Activated B cell treated with CpG ODN at 0.5 μM for 24 hours (primary cell): ENCODE measurements around the gene CADPS. TPM values are rescaled to one million over a fixed set of nuclear protein-coding genes. Genes with fewer than 3 reads are reported as not detected.

Experiments used
- ATAC-seq: fragments of 200-7000 bp; cut with Tn5 transposase; one replicate; pipeline ENCODE4 v1.10.0; 2021; ENCODE audit warnings: low read depth, mild to moderate bottlenecking, moderate library complexity
- CTCF ChIA-PET: fragments of 350-600 bp; sonication (Branson Sonifier 250); formaldehyde crosslinking; loops from one replicate; lab custom pipeline; 2021; ENCODE audit warnings: antibody characterized with exemption; lab: Charles Lee
- POLR2A ChIA-PET: fragments of 350-600 bp; sonication (Branson Sonifier 250); formaldehyde crosslinking; loops from one replicate; lab custom pipeline; 2021; ENCODE audit warnings: antibody characterized with exemption; lab: Charles Lee
- DNase-seq: peaks from one replicate; pipeline ENCODE4 v3.0.0; 2022
- H3K27ac Mint-ChIP-seq: one replicate; pipeline ENCODE4 v1.8.0; 2020; ENCODE audit warnings: mixed read lengths
- H3K27me3 Mint-ChIP-seq: one replicate; pipeline ENCODE4 v1.8.0; 2021; ENCODE audit warnings: mixed read lengths
- H3K36me3 Mint-ChIP-seq: one replicate; pipeline ENCODE4 v1.8.0; 2021; ENCODE audit warnings: low read depth, mixed read lengths
- H3K4me1 Mint-ChIP-seq: one replicate; pipeline ENCODE4 v1.8.0; 2021; ENCODE audit warnings: mixed read lengths
- H3K4me3 Mint-ChIP-seq: one replicate; pipeline ENCODE4 v1.8.0; 2020; ENCODE audit warnings: mild to moderate bottlenecking, mixed read lengths
- H3K9me3 Mint-ChIP-seq: one replicate; pipeline ENCODE4 v1.8.0; 2020; ENCODE audit warnings: mixed read lengths
- intact Hi-C: fragments of 100-400 bp; cut with micrococcal nuclease; formaldehyde crosslinking; loops from one replicate; pipeline ENCODE4 v1.15.1; 2024
- total RNA-seq: library from RNA; stranded (reverse); gene quantifications from 2 replicates; pipeline ENCODE4 v1.2.3, GENCODE V29; 2022
- TF ChIP-seq, protein P1 (sequence below): fragments of 200-600 bp; IDR thresholded peaks from one replicate; pipeline ENCODE4 v1.8.0; 2022; ENCODE audit warnings: antibody characterized with exemption, mild to moderate bottlenecking

Gene CADPS
- total RNA-seq, 1 donor from 2014 or later = not detected

DNA sequence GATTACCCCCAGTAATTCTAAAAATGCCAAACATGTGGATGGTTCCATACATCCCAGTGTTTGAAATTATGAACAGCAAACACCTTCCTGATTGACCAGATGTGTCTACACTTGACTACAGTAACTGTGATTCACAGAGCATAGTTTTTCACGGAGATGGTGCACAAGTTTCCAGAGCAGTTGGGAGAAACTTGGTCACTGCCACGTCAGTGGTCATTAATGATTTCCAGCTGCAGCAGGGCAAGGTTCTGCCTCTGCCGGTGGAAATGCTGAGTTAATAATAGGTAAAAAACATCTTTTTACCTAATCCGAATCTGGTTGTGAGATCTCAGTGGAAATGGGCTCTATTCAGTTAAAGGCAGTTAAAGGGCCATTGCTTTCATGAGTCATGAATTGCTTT, 347.7 kb downstream of the CADPS start:
- no peak for DNase-seq
- no peaks in the 10 kb centered on the region for H3K36me3 Mint-ChIP-seq
- TF ChIP-seq, protein P1, sequence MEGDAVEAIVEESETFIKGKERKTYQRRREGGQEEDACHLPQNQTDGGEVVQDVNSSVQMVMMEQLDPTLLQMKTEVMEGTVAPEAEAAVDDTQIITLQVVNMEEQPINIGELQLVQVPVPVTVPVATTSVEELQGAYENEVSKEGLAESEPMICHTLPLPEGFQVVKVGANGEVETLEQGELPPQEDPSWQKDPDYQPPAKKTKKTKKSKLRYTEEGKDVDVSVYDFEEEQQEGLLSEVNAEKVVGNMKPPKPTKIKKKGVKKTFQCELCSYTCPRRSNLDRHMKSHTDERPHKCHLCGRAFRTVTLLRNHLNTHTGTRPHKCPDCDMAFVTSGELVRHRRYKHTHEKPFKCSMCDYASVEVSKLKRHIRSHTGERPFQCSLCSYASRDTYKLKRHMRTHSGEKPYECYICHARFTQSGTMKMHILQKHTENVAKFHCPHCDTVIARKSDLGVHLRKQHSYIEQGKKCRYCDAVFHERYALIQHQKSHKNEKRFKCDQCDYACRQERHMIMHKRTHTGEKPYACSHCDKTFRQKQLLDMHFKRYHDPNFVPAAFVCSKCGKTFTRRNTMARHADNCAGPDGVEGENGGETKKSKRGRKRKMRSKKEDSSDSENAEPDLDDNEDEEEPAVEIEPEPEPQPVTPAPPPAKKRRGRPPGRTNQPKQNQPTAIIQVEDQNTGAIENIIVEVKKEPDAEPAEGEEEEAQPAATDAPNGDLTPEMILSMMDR = no peak
- intact Hi-C loops = no loop called here
- no peak for ATAC-seq
- no peaks in the 10 kb centered on the region for H3K9me3 Mint-ChIP-seq
- no peak overlapping the region for H3K27ac Mint-ChIP-seq
- H3K4me1 Mint-ChIP-seq = no peaks in the 10 kb centered on the region
- H3K4me3 Mint-ChIP-seq = no peak overlapping the region
- H3K27me3 Mint-ChIP-seq = no peaks in the 10 kb centered on the region
- ChIA-PET CTCF (no interaction called here), POLR2A (no interaction called here)

DNA sequence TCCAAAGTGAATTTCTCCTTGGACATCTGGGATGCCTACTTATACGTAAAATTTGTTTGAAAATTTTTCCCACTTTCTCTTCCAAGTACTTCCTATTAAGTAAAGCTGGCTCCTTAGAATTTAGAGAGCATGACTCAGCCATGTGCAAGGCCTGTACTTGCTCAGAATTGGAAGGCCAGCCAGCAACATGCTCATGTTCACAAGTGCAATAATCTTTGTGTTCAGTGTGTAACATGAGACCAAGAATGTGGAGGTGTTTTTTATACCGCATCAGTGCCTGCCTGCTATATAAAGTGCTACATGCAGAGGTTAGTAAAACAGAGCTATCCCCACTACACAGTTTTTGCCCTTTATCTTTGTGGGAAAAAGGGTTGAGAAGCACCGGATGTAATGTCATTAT, 349.9 kb downstream of the CADPS start:
- DNase-seq (no peak), ATAC-seq (no peak)
- no peaks in the 10 kb centered on the region for H3K27me3 Mint-ChIP-seq
- TF ChIP-seq, protein P1 = no peak
- H3K4me1 Mint-ChIP-seq = no peaks in the 10 kb centered on the region
- CTCF ChIA-PET = no interaction called here
- no peaks in the 10 kb centered on the region for H3K36me3 Mint-ChIP-seq
- no peak overlapping the region for H3K4me3 Mint-ChIP-seq
- POLR2A ChIA-PET = no interaction called here
- H3K9me3 Mint-ChIP-seq = no peaks in the 10 kb centered on the region
- intact Hi-C loops = no loop called here
- no peak overlapping the region for H3K27ac Mint-ChIP-seq

DNA sequence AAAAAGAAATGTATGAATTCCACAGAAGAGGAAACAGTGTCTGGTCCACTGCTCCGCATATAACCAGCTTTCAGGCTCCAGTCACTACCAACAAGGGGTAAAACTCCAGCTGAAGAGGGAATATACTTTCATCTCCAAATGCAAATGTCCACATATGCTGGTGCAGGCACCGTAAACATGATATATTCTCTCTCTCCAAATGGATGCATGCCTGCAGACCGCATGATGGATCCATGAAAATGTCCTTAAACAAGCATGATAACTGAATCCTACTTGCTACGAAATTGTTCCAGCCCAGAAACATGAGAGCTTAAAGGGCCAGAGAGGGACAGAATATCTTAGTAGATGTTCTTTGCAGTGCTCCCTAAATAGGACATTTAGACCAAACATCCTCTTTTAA, 351.5 kb downstream of the CADPS start:
- ChIA-PET CTCF (no interaction called here), POLR2A (no interaction called here)
- no peaks in the 10 kb centered on the region for H3K4me1 Mint-ChIP-seq
- no peak for DNase-seq
- no peak overlapping the region for H3K27ac Mint-ChIP-seq
- no peak for ATAC-seq
- no peaks in the 10 kb centered on the region for H3K36me3 Mint-ChIP-seq
- H3K27me3 Mint-ChIP-seq = no peaks in the 10 kb centered on the region
- H3K4me3 Mint-ChIP-seq = no peak overlapping the region
- TF ChIP-seq, protein P1 = no peak
- no peaks in the 10 kb centered on the region for H3K9me3 Mint-ChIP-seq
- intact Hi-C loops = no loop called here

DNA sequence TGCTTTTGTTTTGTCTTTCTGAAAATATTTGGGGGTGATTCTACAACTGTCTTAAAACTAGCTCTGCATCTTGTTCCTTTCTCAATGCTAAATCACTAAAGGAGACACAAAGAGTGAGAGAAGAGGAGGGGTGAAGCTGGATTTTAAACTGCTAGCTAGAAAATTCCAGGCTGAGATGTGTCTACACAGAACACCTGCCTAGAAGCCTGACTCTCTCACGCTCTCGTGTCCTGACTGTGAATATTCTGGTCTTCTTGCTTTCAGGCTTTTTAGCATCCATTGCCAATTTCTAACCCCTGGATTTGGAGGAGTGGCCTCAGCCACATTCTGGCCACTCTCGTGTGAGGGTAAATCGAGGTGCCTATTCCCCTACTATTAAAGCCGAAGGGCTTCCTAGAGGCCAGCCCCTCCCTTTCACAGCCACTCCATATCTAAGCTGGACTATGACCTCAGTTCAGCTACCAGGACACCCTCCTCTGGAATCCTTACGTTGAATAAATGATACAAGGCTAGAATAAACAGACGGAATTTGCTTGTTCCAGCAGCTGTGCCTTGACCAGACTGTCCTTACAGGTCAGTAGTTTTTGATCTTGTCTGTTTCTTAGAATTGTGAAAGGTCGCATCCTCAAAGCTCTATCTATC, 353.6 kb downstream of the CADPS start:
- H3K4me3 Mint-ChIP-seq = no peak overlapping the region
- no peaks in the 10 kb centered on the region for H3K27me3 Mint-ChIP-seq
- no peak for DNase-seq
- CTCF ChIA-PET = no interaction called here
- H3K27ac Mint-ChIP-seq = no peak overlapping the region
- TF ChIP-seq, protein P1 = no peak
- H3K4me1 Mint-ChIP-seq = no peaks in the 10 kb centered on the region
- intact Hi-C loops = no loop called here
- no peaks in the 10 kb centered on the region for H3K9me3 Mint-ChIP-seq
- no peak for ATAC-seq
- POLR2A ChIA-PET = no interaction called here
- H3K36me3 Mint-ChIP-seq = no peaks in the 10 kb centered on the region

DNA sequence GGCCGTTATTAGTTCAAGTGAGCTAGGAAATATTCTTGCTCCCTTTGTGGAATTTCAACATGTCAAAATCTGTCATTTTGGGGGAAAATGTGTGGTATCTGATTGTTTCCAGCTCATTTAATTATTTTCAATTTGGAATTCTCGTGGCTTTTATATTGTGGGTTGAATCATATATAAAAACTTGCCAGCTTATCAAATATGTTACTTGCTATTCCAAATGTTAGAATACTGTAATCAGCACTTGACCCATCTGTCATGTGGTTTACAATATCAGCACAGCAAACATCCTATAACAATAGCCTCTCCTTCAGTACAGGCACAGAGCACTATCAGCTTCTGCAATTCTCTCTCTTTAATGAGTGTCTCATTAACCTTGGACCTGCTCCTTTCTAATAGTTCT, 371.7 kb downstream of the CADPS start:
- Mint-ChIP-seq H3K27me3 (no peaks in the 10 kb centered on the region), H3K9me3 (no peaks in the 10 kb centered on the region), H3K4me3 (no peak overlapping the region), H3K27ac (no peak overlapping the region), H3K4me1 (peaks cover 4% of the 10 kb centered on the region), H3K36me3 (no peaks in the 10 kb centered on the region)
- DNase-seq (no peak), ATAC-seq (no peak)
- ChIA-PET CTCF (no interaction called here), POLR2A (no interaction called here)
- TF ChIP-seq, protein P1 = no peak
- intact Hi-C loops = no loop called here
